Measurements from ENCODE around the gene GPR15. TPM values are rescaled to one million over a fixed set of nuclear protein-coding genes. Genes with fewer than 3 reads are reported as not detected.

GPR15 gene
- not detected for total RNA-seq

DNA sequence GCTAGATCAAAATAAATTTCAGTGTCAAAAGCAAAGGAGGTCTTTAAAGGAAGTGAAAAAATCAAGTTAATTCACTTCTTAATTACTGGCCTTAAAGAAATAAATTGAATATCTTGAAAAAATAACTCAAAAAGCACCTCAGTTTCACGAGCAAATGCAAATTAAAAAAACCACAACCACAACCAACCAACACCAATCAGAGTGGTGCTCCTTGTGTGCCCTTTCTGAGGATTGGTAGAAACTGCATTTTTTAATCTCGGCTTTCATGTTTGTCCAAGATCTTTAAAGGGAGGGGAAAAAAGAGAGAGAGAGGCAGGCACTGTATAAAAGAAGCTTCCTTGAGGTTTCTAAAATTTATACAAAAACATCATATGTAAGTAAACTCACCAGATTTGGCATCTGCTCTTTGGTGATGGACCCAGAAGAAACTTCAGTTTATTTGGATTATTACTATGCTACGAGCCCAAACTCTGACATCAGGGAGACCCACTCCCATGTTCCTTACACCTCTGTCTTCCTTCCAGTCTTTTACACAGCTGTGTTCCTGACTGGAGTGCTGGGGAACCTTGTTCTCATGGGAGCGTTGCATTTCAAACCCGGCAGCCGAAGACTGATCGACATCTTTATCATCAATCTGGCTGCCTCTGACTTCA lies at the start of gene GPR15:
TSS of gene GPR15 (plus strand) at position 357 of the 653 bp plus-strand sequence. CDS start at position 413, 56 bp downstream.
- H3K4me3 ChIP-seq (ENCODE audit: low read depth, poor library complexity, severe bottlenecking) = no peak within 1 kb of the TSS
- DNase-seq (ENCODE audit: low spot score in 2 of 2) = no peak
- intact Hi-C loops (cut with DNase I; ENCODE audit: low total_unique reads) = no loop called here
- 79 to 84% methylated on average over 7 of the region's 7 CpGs for WGBS, 2 donors
- TF ChIP-seq POLR2A (IDR thresholded peaks at IDR 0.05) (no peak), CTCF (IDR thresholded peaks at IDR 0.05) (no peak)

DNA sequence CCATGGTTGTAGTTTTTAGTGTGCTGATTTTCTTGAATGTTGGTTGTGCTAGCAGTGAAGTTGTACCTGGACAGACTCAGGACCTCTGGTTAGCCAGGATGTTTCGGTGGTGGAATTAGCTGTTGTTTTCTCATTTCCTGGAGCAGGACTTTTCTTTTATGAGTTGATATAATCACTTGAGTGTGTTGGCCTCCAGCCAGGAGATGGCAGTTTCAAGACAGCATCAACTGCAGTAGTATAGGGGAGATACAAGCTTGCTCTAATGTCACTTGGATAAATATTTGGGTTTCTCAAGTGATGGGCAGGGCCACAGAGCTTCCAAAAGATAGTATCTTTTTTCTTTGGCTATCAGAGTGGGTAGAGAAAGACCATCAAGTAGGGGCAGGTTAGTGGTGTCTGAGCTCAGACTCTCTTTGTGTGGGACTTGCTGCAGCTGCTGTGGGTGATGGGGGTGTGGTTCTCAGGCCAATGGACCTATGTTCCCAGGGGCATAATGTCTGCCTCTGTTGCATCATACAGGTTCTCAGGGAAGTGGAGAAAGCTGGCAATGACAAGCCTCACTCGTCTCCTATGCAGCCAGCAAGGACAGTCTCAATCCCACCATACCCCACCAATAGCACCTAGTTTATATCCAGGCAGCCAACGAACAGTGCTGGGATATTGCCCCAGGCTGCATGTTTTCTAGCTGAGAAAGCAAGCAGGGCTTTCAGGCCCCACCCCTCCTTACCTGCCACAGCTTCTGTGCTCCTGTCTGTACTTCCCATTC lies 48.9 kb upstream of the GPR15 start:
- DNase-seq (ENCODE audit: low spot score in 2 of 2) = no peak
- no peak overlapping the region for H3K4me3 ChIP-seq (ENCODE audit: low read depth, poor library complexity, severe bottlenecking)

DNA sequence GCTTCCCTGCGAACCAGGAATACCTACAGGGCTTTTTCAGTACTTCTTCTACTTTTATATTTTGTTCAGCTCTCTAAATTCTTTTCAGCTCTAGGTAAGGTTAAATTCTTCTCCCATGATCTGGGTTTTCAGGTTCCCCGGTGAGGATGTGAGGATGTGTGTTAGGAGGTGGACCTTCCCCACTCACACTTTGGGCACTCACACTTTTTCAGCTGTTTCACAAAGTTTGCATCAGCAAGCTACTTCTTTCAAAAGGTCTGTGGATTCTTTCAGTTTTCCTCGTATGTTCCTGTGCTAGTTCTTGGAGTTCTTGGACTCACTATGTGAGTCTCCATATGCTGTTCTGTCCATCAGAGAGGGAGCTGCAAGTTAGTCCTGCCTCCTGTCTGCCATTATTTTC lies 48.2 kb upstream of the GPR15 start:
- TF ChIP-seq CTCF (IDR thresholded peaks at IDR 0.05) (no peak), POLR2A (IDR thresholded peaks at IDR 0.05) (no peak)

More for the DNA sequence above, 48.9 kb upstream of the GPR15 start:
- 41 to 45% methylated on average over 3 of the region's 3 CpGs for WGBS, 2 donors
- TF ChIP-seq CTCF (IDR thresholded peaks at IDR 0.05) (no peak), POLR2A (IDR thresholded peaks at IDR 0.05) (no peak)
- intact Hi-C loops (cut with DNase I; ENCODE audit: low total_unique reads) = no loop called here

DNA sequence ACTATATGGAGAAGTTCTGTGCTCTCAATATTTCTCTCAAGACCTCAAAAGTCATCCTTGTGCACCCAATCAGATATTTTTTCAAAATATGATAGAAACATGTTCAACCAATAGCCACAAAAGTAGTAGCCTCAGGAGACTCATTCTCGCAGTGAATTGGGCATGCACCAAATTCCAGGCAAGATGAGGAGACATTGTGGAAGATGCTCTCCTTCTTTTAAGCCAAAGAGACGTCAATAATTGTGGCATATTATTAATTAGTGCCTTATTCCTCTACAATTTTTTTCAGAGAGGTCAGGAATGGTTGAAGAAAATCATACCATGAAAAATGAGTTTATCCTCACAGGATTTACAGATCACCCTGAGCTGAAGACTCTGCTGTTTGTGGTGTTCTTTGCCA lies 34.4 kb upstream of the GPR15 start, which contains the start of gene OR5K2:
TSS of gene OR5K2 (plus strand) at position 301 of the 400 bp plus-strand sequence. CDS start at position 301, 0 bp downstream.
- DNase-seq (ENCODE audit: low spot score in 2 of 2) = no peak
- no peak within 1 kb of the TSS for H3K4me3 ChIP-seq (ENCODE audit: low read depth, poor library complexity, severe bottlenecking)
- intact Hi-C loops (cut with DNase I; ENCODE audit: low total_unique reads) = no loop called here
- no peak for TF ChIP-seq CTCF (IDR thresholded peaks at IDR 0.05)
- TF ChIP-seq POLR2A (IDR thresholded peaks at IDR 0.05) = no peak
- 77 to 83% methylated on average over 2 of the region's 2 CpGs for whole genome bisulfite sequencing, 2 donors

More for the DNA sequence above, 48.2 kb upstream of the GPR15 start:
- 62 to 76% methylated on average over 3 of the region's 3 CpGs for WGBS, 2 donors
- DNase-seq (ENCODE audit: low spot score in 2 of 2) = no peak
- intact Hi-C loops (cut with DNase I; ENCODE audit: low total_unique reads) = no loop called here
- H3K4me3 ChIP-seq (ENCODE audit: low read depth, poor library complexity, severe bottlenecking) = no peak overlapping the region

DNA sequence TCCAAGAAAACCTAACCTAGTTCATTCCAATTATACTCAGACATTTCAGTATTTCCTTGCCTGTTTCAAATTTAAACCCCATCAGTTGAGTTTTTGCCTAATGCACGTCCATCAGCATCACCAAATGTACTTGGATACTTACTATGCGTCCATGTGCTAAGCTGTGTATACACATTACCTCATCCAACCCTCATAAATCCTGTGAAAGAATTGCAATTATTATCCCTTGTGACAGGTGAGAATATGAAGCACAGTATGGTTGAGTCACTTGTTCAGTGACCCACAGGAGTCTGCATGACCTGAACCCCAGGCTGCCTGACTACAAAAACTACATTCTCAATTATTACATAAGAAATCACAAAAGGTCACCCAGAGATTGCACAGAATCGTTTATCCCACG lies 31.8 kb upstream of the GPR15 start:
- intact Hi-C loops (cut with DNase I; ENCODE audit: low total_unique reads) = no loop called here

More for the DNA sequence above, 31.8 kb upstream of the GPR15 start:
- no peak for DNase-seq (ENCODE audit: low spot score in 2 of 2)
- TF ChIP-seq CTCF (IDR thresholded peaks at IDR 0.05) (no peak), POLR2A (IDR thresholded peaks at IDR 0.05) (no peak)
- WGBS, 2 donors = 82 to 87% methylated on average over 4 of the region's 4 CpGs
- H3K4me3 ChIP-seq (ENCODE audit: low read depth, poor library complexity, severe bottlenecking) = no peak overlapping the region
